CD4-positive, alpha-beta T cell (primary cell): Measurements from ENCODE around the gene KCNJ5. TPM values are rescaled to one million over a fixed set of nuclear protein-coding genes. Genes with fewer than 3 reads are reported as not detected.

Experiments used
- ATAC-seq: fragments of 200-7000 bp; cut with Tn5 transposase; one replicate; pipeline ENCODE4 v1.10.0; 2022; ENCODE audit warnings: mild to moderate bottlenecking; ENCODE audit not compliant: poor library complexity
- CTCF ChIA-PET: fragments of 350-600 bp; sonication (Branson Sonifier 250); formaldehyde crosslinking; loops from one replicate; lab custom pipeline; 2021; ENCODE audit warnings: antibody characterized with exemption, inconsistent platforms; lab: Charles Lee
- POLR2A ChIA-PET: fragments of 350-600 bp; sonication (Branson Sonifier 250); formaldehyde crosslinking; loops from one replicate; lab custom pipeline; 2021; ENCODE audit warnings: antibody characterized with exemption, inconsistent platforms; lab: Charles Lee
- DNase-seq, 14 experiments: peaks; one replicate each; pipeline ENCODE4 v3.0.0-alpha.2; 2013 to 2020; ENCODE audit warnings: mixed read lengths in 2 of 14
- H3K27ac ChIP-seq, 2 donors: one replicate each; pipeline versions ENCODE4 v1.5.1 to v1.7.0; 2013; ENCODE audit warnings: low read length in 2 of 2, low read depth in 1 of 2, mild to moderate bottlenecking in 1 of 2
- H3K27me3 ChIP-seq, 2 experiments: 1 replicate in 1 of 2; 2 replicates in 1 of 2; pipeline versions ENCODE4 v1.6.1 to v1.7.0; 2013; ENCODE audit warnings: low read length in 2 of 2, control low read depth in 1 of 2, mild to moderate bottlenecking in 1 of 2, moderate library complexity in 1 of 2; ENCODE audit not compliant: insufficient read depth in 2 of 2, control insufficient read depth in 1 of 2
- H3K36me3 ChIP-seq: one replicate; pipeline ENCODE4 v1.6.1; 2013; ENCODE audit warnings: low read length, control low read depth; ENCODE audit not compliant: insufficient read depth
- H3K4me1 ChIP-seq: one replicate; pipeline ENCODE4 v1.6.1; 2013; ENCODE audit warnings: low read length, control low read depth; ENCODE audit not compliant: insufficient read depth
- H3K4me3 ChIP-seq: one replicate; pipeline ENCODE4 v1.5.1; 2013; ENCODE audit warnings: mild to moderate bottlenecking, low read length, moderate library complexity
- H3K9me3 ChIP-seq, 2 experiments: 1 replicate in 1 of 2; 2 replicates in 1 of 2; pipeline versions ENCODE4 v1.6.1 to v1.7.0; 2013; ENCODE audit warnings: low read length in 2 of 2, mild to moderate bottlenecking in 2 of 2, control low read depth in 1 of 2, moderate library complexity in 1 of 2; ENCODE audit not compliant: control insufficient read depth in 1 of 2, insufficient read depth in 1 of 2
- H3K27ac Mint-ChIP-seq: one replicate; pipeline ENCODE4 v1.8.0; 2020; ENCODE audit warnings: mixed read lengths
- H3K27me3 Mint-ChIP-seq: one replicate; pipeline ENCODE4 v1.8.0; 2021; ENCODE audit warnings: mixed read lengths
- H3K36me3 Mint-ChIP-seq: one replicate; pipeline ENCODE4 v1.8.0; 2021; ENCODE audit warnings: low read depth, mixed read lengths
- H3K4me1 Mint-ChIP-seq: one replicate; pipeline ENCODE4 v1.8.0; 2021; ENCODE audit warnings: low read depth, mixed read lengths
- H3K4me3 Mint-ChIP-seq: one replicate; pipeline ENCODE4 v1.8.0; 2020; ENCODE audit warnings: mild to moderate bottlenecking, mixed read lengths
- H3K9me3 Mint-ChIP-seq: one replicate; pipeline ENCODE4 v1.8.0; 2020; ENCODE audit warnings: mixed read lengths
- CTCF ChIP-seq: fragments of 200-600 bp; IDR thresholded peaks from one replicate; pipeline ENCODE4 v1.8.0; 2022; ENCODE audit warnings: antibody characterized with exemption, mild to moderate bottlenecking
- intact Hi-C, 2 experiments: fragments of 100-400 bp; cut with DNase I in 1 of 2; cut with micrococcal nuclease in 1 of 2; formaldehyde crosslinking; loops; one replicate each; pipeline versions ENCODE4 v1.15.1 to v1.9.0; 2023 to 2025; cut with DNase I, micrococcal nuclease
- total RNA-seq, 174 experiments: library from RNA in 2 of 174; stranded (reverse) in 2 of 174; gene quantifications; one replicate each; pipeline ENCODE4 v1.2.3 and lab custom pipeline; 2021 to 2026

Gene KCNJ5
- total RNA-seq, 2 experiments from 2014 or later, result 0.05 TPM; not detected in 1

GRCh38 chr11:128902515-128903066, 11.4 kb downstream of the KCNJ5 start:
- Histone ChIP-seq H3K4me3 (no peak overlapping the region), H3K27me3 (peaks cover 7 to 8% of the 10 kb centered on the region in 2 experiments), H3K9me3 (no peaks in the 10 kb centered on the region), H3K27ac (no peak overlapping the region), H3K36me3 (no peaks in the 10 kb centered on the region), H3K4me1 (peaks cover 16% of the 10 kb centered on the region)
- Mint-ChIP-seq H3K9me3 (no peaks in the 10 kb centered on the region), H3K36me3 (no peaks in the 10 kb centered on the region), H3K4me1 (peaks cover 27% of the 10 kb centered on the region), H3K4me3 (no peak overlapping the region), H3K27me3 (peaks cover 29% of the 10 kb centered on the region), H3K27ac (no peak overlapping the region)
- POLR2A ChIA-PET, result interaction anchor here (0.7 kb wide), 1 partner anchor 31 kb away, joined by 3 read pairs; no protein-coding TSS in a partner anchor
- no peak for ATAC-seq
- CTCF ChIA-PET, result no interaction called here
- no peak for DNase-seq
- no peak for TF ChIP-seq CTCF
- intact Hi-C loops, result no loop called here

GRCh38 chr11:128903248-128904061, 12.3 kb downstream of the KCNJ5 start:
- H3K4me1 Mint-ChIP-seq, result peaks cover 27% of the 10 kb centered on the region
- peaks cover 18% of the 10 kb centered on the region for H3K4me1 ChIP-seq
- H3K27ac Mint-ChIP-seq, result no peak overlapping the region
- intact Hi-C loops, result no loop called here
- ATAC-seq (no peak), DNase-seq (no peak)
- TF ChIP-seq CTCF, result no peak
- POLR2A ChIA-PET, result no interaction called here
- no peak overlapping the region for H3K27ac ChIP-seq
- H3K9me3 Mint-ChIP-seq, result no peaks in the 10 kb centered on the region
- peaks cover 37% of the 10 kb centered on the region for H3K27me3 Mint-ChIP-seq
- CTCF ChIA-PET, result interaction anchor here (1.1 kb wide), 1 partner anchor 17 kb away, joined by 3 read pairs; no protein-coding TSS in a partner anchor
- H3K4me3 ChIP-seq, result no peak overlapping the region
- peak overlapping the region; percentile 86 for H3K4me3 Mint-ChIP-seq
- no peaks in the 10 kb centered on the region for H3K9me3 ChIP-seq
- H3K27me3 ChIP-seq, result peaks cover 7 to 15% of the 10 kb centered on the region in 2 experiments
- no peaks in the 10 kb centered on the region for H3K36me3 Mint-ChIP-seq
- no peaks in the 10 kb centered on the region for H3K36me3 ChIP-seq

GRCh38 chr11:128904303-128904655, 13.1 kb downstream of the KCNJ5 start:
- H3K9me3 Mint-ChIP-seq, result no peaks in the 10 kb centered on the region
- ATAC-seq (no peak), DNase-seq (no peak)
- Histone ChIP-seq H3K4me3 (no peak overlapping the region), H3K27me3 (peaks cover 14 to 23% of the 10 kb centered on the region in 2 experiments), H3K36me3 (no peaks in the 10 kb centered on the region), H3K9me3 (no peaks in the 10 kb centered on the region), H3K27ac (no peak overlapping the region), H3K4me1 (peaks cover 22% of the 10 kb centered on the region)
- POLR2A ChIA-PET, result interaction anchor here (1.5 kb wide), 1 partner anchor 15 kb away, joined by 3 read pairs; no protein-coding TSS in a partner anchor
- no peak for TF ChIP-seq CTCF
- peaks cover 27% of the 10 kb centered on the region for H3K4me1 Mint-ChIP-seq
- H3K27me3 Mint-ChIP-seq, result peaks cover 45% of the 10 kb centered on the region
- H3K27ac Mint-ChIP-seq, result no peak overlapping the region
- intact Hi-C loops, result no loop called here
- H3K4me3 Mint-ChIP-seq, result peak overlapping the region; percentile 86
- no peaks in the 10 kb centered on the region for H3K36me3 Mint-ChIP-seq
- CTCF ChIA-PET, result interaction anchor here (1.1 to 2.7 kb wide), 2 partner anchors 18 to 20 kb away, joined by 3 to 14 read pairs; no protein-coding TSS in a partner anchor
